ENCODE data around the gene YAE1.

DNA sequence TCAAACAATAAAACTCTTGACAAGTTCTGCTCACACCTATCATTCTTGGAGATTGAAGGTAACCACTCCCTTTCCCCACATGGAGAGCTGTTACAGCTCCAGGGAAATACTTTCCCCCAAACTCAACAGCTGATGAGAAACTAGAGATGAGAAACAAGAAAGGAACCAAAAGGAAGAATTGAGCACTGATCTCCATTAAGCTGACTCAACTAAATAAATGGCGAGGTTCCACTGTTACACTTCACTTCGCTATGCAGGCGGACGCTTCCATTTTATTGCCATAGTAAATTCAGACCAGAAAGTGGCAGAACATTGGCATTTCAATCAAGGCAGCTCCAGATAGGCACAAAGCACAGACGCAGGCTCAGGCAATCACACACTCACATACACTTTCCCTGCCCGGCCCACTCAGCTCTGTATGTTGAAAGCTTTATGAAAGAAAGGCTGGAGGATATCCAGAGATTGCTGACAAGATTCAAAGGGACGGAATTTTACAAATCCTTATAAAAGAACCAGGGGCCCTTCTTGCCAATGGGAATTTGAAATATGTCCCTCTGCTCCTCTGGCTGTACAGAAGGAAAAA, 11.5 kb upstream of the YAE1 start:
- TF ChIP-seq, protein P1, sequence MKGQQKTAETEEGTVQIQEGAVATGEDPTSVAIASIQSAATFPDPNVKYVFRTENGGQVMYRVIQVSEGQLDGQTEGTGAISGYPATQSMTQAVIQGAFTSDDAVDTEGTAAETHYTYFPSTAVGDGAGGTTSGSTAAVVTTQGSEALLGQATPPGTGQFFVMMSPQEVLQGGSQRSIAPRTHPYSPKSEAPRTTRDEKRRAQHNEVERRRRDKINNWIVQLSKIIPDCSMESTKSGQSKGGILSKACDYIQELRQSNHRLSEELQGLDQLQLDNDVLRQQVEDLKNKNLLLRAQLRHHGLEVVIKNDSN (IDR thresholded peaks at IDR 0.05; ENCODE audit: borderline replicate concordance, low read depth) = no peak
- TF ChIP-seq, protein P2, sequence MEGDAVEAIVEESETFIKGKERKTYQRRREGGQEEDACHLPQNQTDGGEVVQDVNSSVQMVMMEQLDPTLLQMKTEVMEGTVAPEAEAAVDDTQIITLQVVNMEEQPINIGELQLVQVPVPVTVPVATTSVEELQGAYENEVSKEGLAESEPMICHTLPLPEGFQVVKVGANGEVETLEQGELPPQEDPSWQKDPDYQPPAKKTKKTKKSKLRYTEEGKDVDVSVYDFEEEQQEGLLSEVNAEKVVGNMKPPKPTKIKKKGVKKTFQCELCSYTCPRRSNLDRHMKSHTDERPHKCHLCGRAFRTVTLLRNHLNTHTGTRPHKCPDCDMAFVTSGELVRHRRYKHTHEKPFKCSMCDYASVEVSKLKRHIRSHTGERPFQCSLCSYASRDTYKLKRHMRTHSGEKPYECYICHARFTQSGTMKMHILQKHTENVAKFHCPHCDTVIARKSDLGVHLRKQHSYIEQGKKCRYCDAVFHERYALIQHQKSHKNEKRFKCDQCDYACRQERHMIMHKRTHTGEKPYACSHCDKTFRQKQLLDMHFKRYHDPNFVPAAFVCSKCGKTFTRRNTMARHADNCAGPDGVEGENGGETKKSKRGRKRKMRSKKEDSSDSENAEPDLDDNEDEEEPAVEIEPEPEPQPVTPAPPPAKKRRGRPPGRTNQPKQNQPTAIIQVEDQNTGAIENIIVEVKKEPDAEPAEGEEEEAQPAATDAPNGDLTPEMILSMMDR (IDR thresholded peaks at IDR 0.05) = no peak
- TF ChIP-seq EZH2phosphoT487 (IDR thresholded peaks at IDR 0.05; ENCODE audit: borderline replicate concordance, low read depth) = no peak
- no peak for TF ChIP-seq MXI1 (IDR thresholded peaks at IDR 0.05; ENCODE audit: low read depth, low read length)
- no peak for TF ChIP-seq POLR2AphosphoS5 (IDR thresholded peaks at IDR 0.05; ENCODE audit: low read depth, low read length)
- no peak for TF ChIP-seq TAF1 (IDR thresholded peaks at IDR 0.05; ENCODE audit: borderline replicate concordance, low read depth, low read length)
- no peak for TF ChIP-seq CHD2 (IDR thresholded peaks at IDR 0.05; ENCODE audit: low read length, partially characterized antibody)
- no peak for TF ChIP-seq NRF1 (IDR thresholded peaks at IDR 0.05; ENCODE audit: low read depth, low read length)
- TF ChIP-seq JUND (IDR thresholded peaks at IDR 0.05) = no peak

Measured in SK-N-SH (cell line).